Effector CD8-positive, alpha-beta T cell (primary cell): ENCODE measurements around the gene HRH2.

Experiments
- DNase-seq: peaks from one replicate; lab custom pipeline; 2025; lab: John Stamatoyannopoulos, UW

Gene HRH2

DNA sequence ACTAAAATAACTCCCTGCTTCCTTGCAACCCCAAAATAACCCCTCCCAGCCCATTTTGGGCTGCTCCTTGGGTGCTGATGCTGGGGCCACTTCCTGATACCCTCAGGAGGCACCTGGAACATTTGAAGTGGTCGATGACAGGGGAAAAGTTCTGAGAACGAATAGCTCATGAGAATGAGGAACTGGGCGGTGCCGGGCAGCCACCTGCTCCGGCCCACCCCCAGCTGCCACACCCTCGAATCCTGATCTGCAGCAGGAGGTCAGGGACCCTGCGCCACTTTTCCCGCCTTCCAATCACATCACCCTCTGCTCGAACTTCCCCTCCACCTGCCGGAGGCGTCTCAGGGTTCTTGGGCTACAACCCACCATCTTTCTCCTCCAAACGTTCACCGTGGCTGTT lies 19.7 kb downstream of the HRH2 start:
- DNase-seq: no peak

DNA sequence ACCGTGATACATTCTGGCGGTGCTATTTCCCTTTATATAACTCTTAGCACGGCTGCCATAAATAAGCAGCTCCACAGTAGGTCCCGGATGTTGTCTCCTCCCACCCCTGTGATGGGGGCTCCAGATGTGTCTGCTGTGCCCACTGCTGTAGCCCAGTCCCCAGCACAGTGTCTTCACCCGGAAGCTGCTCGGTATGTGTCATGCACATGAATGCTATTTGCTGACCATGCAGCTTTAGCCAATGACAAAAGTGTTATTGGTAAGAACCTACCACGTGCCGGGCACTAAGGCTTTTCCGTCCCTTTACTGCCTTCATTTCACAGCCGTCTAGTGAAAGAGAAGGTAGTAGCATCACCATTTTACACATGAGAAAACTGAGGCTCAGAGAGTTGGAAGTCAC lies 20.2 kb downstream of the HRH2 start:
- no peak for DNase-seq

DNA sequence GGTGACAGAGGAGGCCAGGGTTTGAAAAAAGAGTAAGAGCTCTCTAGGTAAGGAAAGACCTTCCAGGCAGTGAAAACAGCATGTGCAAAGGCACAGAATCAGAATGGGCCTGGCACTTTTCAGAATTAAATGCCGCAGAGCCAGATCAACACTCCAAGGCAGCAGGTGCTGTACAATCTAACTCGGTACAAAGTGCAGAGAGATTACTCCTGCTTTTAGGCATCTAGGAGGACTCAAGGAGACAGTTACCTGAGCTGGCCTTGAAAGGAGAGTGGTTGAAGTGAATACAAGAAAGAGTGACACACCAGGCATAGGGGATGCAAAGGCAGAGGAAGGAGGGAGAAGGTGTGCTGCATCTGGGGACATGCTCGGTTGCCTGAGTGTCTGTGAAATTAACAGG lies 21.5 kb downstream of the HRH2 start:
- DNase-seq: no peak

DNA sequence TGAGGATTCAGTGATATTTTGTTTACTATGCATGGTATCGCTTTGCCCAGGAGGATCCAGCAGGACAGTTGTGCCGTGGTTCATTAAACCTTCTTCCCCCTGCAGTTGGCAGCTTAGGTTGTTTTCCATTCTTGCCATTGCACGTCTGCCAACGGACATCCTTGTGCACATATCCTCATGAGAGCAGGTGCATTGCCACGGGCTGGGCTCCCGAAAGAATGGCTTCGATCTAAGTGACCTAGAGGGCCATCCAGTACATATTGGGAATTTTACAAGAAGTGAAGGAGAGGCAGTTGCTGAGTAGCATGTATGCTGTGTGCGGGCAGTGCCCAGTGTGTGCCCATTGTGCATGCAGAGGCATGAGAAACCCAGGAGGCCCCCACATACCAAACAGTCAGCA lies 22.1 kb downstream of the HRH2 start:
- no peak for DNase-seq

DNA sequence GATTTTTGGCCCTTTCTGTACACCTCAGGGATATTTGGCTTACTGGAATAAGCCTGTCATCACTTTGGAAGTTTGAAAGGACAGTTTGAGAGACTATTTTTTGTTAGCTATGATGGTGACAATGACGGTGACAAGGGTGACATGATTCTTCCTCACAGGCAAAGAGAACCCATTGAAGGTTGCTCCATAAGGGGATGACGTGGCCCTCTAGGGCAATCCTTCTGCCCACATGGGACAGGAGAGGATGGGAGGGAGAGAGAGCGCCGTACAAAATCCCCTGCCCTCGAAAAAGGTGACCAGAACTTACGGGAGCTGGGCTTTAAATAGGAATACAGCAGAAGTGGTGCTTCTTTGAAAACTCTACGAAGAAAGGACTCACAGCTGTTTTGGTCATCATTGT lies 22.6 kb downstream of the HRH2 start:
- no peak for DNase-seq

DNA sequence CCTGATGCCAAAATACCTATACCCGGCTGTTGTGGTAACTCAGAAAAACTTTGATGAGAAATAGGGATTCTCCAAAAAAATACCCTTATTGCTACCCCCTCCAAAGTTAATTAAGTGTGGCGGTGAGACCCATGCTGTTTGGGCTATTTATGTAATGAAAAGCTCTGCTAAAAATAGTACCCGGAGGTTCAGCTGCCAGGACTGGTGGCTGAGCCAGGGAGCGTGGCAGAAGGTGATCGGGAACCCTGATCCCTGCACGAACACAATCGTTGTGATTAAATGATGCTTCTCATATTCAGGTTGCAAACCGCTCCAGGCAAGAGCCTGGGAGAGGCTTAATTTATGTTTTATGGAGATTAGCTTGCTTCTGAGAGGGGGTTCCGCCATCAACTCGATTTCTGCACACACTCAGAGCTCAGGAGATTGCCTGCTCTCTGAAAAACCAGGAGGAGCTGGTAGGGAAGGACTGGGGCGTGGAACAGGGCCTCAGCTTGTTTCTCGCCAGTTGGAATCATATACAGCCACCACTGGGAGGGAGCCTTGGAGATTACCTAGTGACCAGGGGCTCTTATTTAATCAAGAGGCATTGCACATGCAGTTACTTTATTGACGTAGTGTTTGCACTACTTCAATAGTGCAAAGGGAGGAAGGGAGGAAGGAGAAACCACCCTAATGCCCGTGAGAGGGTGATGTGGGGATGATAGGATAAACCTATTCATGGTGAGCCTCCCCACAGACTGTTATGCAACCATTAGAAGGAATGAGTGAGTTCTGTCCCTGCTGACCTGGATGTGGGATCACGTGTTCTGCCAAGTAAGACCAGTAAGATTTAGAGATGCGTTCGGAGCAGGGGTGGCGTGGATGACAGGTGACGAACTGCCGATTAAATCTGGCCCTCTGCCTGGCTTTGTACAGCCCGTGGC lies 23.4 kb downstream of the HRH2 start:
- no peak for DNase-seq

DNA sequence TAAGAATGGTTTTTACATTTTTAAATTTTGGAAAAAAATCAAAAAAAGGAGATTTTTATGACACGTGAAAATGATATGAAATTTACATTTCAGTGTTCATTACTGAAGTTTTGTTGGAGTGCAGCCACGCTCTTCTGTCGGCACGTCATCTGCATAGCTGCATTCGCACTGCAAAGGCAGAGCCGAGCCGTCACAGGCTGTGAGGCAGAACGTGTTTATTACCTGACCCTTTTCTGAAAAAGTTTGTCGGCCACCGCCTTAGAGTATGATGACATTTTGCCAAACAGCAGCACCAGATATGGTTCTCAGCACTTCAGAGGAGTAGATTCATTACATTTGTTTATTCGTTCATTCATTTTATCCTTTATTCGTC lies 24.1 kb downstream of the HRH2 start:
- DNase-seq: no peak

DNA sequence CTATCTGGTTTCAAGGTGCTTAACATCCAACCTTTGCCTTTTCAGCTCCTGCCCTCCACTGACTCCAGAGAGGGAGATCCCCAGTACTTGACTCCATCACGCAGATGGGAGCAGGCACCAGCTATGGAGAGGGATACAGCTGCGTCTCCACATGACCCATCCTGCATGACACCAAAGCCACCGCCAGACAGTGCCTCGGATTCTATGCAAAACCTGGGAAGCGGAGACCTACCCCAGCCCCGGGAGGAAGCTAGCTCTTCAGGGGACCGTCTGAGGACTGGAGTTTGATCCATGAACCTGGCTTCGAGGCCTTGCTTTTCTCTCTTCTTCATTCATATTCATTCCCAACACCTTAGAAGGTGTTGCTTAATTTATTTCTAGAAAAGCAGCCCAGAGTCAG lies 24.8 kb downstream of the HRH2 start:
- no peak for DNase-seq

DNA sequence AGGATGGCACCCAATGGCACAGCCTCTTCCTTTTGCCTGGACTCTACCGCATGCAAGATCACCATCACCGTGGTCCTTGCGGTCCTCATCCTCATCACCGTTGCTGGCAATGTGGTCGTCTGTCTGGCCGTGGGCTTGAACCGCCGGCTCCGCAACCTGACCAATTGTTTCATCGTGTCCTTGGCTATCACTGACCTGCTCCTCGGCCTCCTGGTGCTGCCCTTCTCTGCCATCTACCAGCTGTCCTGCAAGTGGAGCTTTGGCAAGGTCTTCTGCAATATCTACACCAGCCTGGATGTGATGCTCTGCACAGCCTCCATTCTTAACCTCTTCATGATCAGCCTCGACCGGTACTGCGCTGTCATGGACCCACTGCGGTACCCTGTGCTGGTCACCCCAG lies 25.4 kb downstream of the HRH2 start:
- DNase-seq: no peak

DNA sequence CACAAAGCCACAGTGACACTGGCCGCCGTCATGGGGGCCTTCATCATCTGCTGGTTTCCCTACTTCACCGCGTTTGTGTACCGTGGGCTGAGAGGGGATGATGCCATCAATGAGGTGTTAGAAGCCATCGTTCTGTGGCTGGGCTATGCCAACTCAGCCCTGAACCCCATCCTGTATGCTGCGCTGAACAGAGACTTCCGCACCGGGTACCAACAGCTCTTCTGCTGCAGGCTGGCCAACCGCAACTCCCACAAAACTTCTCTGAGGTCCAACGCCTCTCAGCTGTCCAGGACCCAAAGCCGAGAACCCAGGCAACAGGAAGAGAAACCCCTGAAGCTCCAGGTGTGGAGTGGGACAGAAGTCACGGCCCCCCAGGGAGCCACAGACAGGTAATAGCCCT lies 26.1 kb downstream of the HRH2 start:
- DNase-seq: no peak

DNA sequence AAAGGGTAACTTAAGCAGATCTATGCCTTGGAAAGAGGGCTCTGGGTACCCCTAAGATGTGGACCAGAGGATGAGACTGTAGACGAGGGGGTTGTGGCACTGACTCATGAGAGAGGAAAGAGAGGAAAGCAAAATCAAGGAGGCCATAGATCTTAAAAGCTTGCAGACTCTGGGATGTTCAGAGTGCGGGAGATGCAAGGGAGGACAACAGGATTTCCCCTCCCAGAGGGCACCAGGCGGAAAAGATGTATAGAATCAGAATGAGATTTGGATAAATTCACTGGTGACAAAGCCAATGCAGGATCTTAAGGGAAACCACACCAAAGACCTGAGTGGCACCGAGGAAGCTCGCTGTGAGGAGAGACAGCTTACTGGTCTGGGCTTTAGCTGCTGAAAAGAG lies 27.1 kb downstream of the HRH2 start:
- DNase-seq: no peak

DNA sequence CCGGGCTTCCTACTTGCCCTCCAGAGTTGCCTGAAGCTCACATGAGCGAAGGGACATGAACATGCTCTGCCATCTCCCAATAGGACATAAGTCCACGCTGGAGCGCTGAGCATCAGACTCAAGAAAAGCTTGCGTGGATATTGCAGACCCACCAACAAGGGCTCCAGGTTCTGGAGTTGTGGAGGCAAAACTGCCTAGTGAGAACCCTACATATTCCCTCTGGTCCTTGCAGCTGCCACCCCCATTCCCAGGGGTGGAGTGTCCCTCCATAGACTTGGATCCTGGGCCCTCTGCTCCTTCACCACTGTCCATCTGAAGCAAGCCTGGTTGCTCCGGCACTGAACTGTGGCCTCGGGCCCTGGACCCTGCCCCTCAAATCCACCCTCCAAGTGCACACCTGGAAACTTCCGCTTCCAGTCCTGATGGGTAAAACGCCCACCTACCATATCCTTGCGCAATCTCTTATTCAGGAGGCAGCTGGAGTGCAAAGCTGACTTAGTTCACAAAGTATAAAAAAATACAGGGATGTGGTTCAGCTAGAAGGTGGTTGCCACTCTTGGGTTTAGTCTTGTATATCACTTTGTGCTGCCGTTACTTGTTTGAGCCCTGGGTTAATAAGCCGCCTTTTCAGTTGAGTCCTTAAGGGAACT lies 28.0 kb downstream of the HRH2 start:
- no peak for DNase-seq

DNA sequence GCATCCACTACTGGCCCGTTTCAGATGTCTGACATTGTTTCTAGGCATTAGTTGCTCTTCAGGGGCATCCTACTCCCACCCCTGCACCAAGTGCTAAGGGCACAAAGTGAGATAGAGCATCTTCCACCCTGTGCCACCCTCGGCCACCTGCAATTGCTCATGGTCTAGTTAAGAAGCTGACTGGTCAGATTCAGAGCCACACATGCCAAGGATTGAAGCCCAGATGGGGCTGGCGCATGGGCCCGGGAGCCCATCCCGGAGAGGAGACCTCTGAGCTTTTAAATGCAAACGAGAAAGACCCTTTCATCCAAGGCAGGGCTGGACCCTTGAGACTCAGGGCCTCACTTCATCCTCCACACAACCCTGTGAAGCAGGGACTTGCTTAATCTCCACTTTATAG lies 28.5 kb downstream of the HRH2 start:
- no peak for DNase-seq

DNA sequence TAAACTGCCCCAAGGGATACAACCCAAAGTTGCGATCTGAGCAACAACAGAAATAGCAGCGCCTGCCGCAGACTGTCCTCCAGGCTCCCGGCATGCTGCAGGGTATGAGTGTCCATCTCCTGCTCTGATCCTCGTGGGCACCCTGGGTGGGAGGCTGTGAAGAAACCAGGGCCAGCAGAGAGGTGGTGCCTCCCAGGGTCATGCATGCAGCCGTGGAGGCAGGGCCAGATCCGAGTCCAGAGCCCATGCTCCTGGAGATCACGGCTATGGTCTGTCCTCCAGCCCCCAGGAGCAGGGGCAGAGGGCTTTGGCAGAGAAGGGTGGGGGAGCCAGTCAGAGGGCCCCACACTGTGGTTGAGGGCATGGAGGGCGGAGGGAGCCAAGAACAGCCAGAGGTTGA lies 29.0 kb downstream of the HRH2 start:
- no peak for DNase-seq

DNA sequence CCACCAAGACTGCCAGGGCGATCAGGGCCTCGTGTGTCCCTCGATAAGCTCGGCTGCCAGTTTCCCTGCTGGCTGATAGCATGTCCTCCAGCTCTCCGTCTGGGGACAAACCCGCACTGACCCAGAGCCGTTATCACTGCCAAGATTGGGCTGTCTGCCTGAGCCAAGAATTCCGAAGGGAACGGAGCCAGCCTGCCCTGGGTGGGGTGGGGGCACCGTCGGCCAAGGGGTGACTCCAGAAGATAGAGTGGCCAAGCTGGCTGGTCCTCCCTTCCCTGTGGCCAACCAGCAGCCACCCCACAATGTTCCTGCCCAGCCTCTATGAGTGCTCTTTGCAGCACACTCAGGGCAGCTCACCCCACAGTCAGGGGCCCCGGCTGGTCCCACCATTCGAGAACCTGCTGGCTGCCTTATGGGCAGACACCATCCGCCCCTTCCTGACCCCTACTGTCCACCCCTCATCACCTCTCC lies 29.4 kb downstream of the HRH2 start:
- no peak for DNase-seq

DNA sequence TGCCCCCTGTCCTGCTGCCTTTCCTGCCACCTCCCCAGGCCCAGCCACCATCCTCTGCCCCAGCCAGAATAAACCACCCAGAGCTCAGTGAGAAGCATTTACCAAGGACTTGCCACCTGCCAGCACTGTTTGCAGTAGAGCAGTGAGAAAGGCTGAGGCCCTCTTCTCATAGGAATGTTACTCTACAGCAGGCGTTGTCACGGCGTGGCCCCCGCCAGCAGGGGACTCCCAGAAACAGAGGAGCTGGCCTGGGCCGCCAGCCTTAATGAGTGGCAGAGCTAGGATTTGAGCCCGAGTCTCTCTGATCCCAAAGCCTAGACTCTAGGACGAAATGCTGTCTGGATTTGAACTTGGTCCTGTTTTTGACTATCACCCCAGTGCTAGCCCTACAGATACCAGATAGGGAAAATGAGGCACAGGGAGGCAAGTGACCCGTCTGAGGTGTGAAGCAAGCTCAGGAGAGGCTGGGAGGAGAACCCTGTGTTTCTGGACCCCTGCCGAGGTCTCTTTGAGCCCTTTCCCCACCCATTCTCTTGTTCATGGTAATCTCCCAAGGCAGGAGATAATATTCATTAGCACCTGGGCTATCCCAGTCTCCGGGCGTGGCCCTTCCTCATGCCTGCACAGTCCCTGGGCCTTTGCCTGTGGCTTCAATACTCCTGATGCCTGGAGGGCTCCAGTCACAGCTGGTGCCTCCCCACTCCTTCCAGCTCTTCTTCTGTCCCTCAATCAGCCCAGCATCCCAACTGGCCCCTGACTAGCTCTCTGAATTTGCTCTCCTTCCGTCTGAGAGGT lies 30.7 kb downstream of the HRH2 start:
- no peak for DNase-seq

DNA sequence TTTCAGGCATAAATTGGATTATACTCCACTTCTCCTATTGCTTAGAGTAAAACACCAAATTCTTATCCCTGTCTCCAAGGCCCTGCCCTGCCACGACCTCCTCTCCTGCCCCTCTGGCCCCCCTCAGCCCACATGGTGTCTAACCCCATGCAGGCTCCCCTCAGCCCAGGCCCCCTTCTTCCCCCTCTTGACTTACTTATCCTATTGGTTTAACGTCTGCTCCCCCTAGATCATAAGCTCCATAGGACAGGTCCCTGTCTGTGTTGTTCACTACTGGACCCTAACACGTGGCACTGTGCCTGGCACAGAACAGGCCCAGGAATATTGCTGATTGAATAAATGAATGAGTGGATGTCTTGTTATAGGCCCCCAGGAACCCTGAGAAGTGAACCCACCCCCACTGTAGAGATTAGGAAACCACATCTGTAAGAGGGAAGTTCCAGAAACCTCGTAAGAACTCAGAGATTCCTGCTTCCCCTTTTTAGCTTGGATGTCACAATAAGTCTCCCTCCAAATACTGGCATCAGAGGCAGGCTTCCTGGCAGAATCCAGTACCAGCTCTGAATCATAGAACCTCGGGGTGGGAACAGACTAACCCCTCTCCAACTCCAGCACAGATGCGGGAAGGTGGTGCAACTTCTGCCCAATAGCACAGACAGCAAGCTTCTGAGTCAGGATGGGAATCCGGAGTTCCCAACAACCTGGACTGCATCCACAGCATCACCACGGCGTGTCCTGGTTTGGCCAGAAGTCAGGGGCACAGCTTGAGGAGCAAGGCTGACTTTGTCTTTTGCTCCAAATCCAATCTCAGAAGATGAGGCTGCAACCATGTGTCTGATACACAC lies 31.5 kb downstream of the HRH2 start:
- no peak for DNase-seq

DNA sequence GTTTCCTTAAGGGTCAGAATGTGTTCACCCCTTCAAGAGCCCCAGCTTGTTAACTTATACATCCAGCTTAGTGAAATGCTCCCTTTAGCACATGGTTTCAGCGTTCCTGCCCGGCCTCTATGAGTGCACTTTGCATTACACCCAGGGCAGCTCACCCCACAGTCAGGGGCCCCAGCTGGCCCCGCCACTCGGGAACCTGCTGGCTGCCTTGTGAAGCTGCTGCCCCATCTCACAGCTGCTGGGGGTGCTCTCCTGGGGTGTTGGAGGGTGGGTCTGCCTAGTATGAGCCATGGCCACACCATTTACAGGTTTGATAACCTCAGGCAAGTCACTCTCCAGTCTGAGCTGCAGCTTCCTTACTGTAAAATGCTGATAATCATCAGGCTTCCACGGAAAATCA lies 32.2 kb downstream of the HRH2 start:
- DNase-seq: no peak

DNA sequence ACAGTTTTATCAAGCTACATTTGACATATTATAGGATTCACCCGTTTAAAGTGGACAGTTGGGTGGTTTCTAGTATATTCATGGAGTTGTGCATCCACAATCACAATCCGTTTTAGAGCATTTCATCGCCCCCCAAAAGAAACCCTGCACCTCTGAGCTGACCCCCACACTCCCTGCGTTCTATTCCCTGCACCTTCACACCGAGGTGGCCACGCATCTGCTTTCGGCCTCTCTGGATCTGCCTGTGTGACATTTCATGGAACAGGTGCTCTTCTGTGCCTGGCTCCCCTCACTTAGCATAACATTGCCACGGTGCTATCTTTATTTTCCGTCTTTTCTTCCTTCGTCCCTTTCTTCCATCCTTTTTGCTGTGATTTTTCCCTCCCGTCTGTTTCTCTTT lies 32.7 kb downstream of the HRH2 start:
- no peak for DNase-seq

DNA sequence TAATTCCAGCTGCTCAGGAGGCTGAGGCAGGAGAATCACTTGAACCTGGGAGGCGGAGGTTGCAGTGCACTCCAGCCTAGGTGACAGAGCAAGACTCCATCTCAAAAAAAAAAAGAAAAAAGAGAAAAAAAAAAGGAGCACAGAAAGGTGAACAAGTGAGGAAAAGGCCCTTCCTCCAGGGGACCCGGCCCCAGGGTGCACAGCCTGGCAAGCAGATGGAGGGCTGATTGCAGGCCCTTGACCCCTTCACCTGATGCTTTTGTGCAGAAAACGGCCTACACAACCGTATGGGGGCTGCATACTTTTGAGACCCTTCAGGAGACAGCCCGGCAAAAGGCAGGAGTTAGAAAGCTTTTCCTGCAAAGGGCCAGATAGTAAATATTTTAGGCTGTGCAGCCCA lies 33.9 kb downstream of the HRH2 start:
- DNase-seq: no peak

DNA sequence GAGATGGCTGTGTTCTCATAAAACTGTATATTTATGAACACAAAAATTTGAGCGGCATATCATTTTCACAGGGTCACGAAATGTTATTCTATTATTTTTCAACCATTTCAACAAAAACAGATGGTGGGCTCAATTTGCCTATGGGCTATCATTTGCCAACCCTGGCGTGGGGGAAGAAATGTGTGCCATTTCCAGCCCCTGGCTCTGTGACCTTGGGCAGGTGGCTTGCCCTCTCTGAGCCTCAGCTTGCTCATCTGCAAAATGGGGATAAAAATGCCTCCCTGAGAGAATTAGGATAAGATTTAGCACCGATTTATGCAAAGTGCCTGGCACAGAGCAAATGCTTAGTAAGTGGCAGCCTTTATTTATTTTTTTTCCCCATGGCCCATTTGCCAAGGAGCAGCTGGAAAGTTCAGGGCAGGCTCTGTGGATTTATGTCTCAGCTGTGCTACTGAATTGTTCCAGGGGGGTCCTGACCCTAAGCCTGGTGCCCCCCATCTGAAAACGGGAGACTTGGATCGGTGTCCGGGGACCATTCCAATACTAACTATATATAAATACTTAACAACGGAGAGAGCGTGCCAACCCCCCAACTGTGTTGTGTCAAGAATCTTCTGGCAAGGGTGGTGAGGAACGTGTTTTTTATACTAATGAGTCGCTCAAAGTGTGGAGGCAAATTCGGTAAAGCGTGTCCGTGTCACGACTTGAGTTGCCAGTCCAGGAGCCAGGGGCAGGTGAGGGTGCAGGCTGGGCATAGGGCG lies 34.5 kb downstream of the HRH2 start:
- DNase-seq: no peak
